ENCODE measurements around the gene CTH.
"Not testable (repeated sequence)": the region's sequence is repeated elsewhere in the genome, so short reads cannot be mapped to it uniquely, and the experiment has no call there.

The CTH gene

GRCh38 chr1:70442490-70442889 is 31.4 kb downstream of the CTH start:
- DNase-seq, result no peak
- no peaks in the 10 kb centered on the region for H3K79me2 ChIP-seq (ENCODE audit: low read length)
- no peak for TF ChIP-seq CTCF (IDR thresholded peaks at IDR 0.05; ENCODE audit: low read length)
- H3K27me3 ChIP-seq (replicated peaks; ENCODE audit: insufficient read depth, low read length), result no peaks in the 10 kb centered on the region
- no peaks in the 10 kb centered on the region for H4K20me1 ChIP-seq (ENCODE audit: insufficient read depth, low read length)
- H3K4me3 ChIP-seq (ENCODE audit: low read length), result no peak overlapping the region
- no peak overlapping the region for H3K9ac ChIP-seq (ENCODE audit: low read length)
- no peaks in the 10 kb centered on the region for H3K9me2 ChIP-seq (replicated peaks; ENCODE audit: insufficient read depth, low read length)
- no peak overlapping the region for H2AFZ ChIP-seq (ENCODE audit: low read length)
- H3K27ac ChIP-seq (ENCODE audit: low read length), result no peak overlapping the region
- H3F3A ChIP-seq (ENCODE audit: insufficient read depth, low read length), result no peaks in the 10 kb centered on the region
- no peak overlapping the region for H3K4me2 ChIP-seq (ENCODE audit: low read depth, low read length)
- no peaks in the 10 kb centered on the region for H3K9me3 ChIP-seq (replicated peaks; ENCODE audit: insufficient read depth, low read length)
- no peaks in the 10 kb centered on the region for H3K4me1 ChIP-seq (ENCODE audit: low read length)
- no peaks in the 10 kb centered on the region for H3K36me3 ChIP-seq (replicated peaks; ENCODE audit: insufficient read depth, low read length)

- H3K9ac ChIP-seq (ENCODE audit: low read length), result no peak overlapping the region
- no peak overlapping the region for H3K27ac ChIP-seq (ENCODE audit: low read length)
- TF ChIP-seq EZH2 (optimal IDR thresholded peaks at IDR 0.05; ENCODE audit: low read depth, low read length) (no peak), CTCF (IDR thresholded peaks at IDR 0.05; ENCODE audit: low read length) (no peak), EZH2phosphoT487 (IDR thresholded peaks at IDR 0.05; ENCODE audit: low read length) (no peak)
- no peaks in the 10 kb centered on the region for H3K27me3 ChIP-seq (replicated peaks; ENCODE audit: insufficient read depth, low read length)
- no peaks in the 10 kb centered on the region for H3K36me3 ChIP-seq (replicated peaks; ENCODE audit: insufficient read depth, low read length)
- no peaks in the 10 kb centered on the region for H3K4me1 ChIP-seq (ENCODE audit: low read length)
- DNase-seq, result no peak
- no peaks in the 10 kb centered on the region for H3K9me3 ChIP-seq (replicated peaks; ENCODE audit: insufficient read depth, low read length)
- H3K4me3 ChIP-seq (ENCODE audit: low read length), result no peak overlapping the region
- no peaks in the 10 kb centered on the region for H3F3A ChIP-seq (ENCODE audit: insufficient read depth, low read length)
- no peaks in the 10 kb centered on the region for H3K9me2 ChIP-seq (replicated peaks; ENCODE audit: insufficient read depth, low read length)
- no peak overlapping the region for H2AFZ ChIP-seq (ENCODE audit: low read length)
- no peaks in the 10 kb centered on the region for H4K20me1 ChIP-seq (ENCODE audit: insufficient read depth, low read length)
- no peak overlapping the region for H3K4me2 ChIP-seq (ENCODE audit: low read depth, low read length)
- no peaks in the 10 kb centered on the region for H3K79me2 ChIP-seq (ENCODE audit: low read length)
Measured at GRCh38 chr1:70443739-70444138, 32.7 kb downstream of the CTH start.

- no peaks in the 10 kb centered on the region for H4K20me1 ChIP-seq (ENCODE audit: insufficient read depth, low read length)
- no peak overlapping the region for H3K4me2 ChIP-seq (ENCODE audit: low read depth, low read length)
- H3K27ac ChIP-seq (ENCODE audit: low read length), result no peak overlapping the region
- no peak for DNase-seq
- H3K9me3 ChIP-seq (replicated peaks; ENCODE audit: insufficient read depth, low read length), result no peaks in the 10 kb centered on the region
- TF ChIP-seq CTCF (IDR thresholded peaks at IDR 0.05; ENCODE audit: low read length) (no peak), EZH2 (optimal IDR thresholded peaks at IDR 0.05; ENCODE audit: low read depth, low read length) (no peak)
- no peak overlapping the region for H3K9ac ChIP-seq (ENCODE audit: low read length)
- no peak overlapping the region for H3K4me3 ChIP-seq (ENCODE audit: low read length)
- no peak overlapping the region for H2AFZ ChIP-seq (ENCODE audit: low read length)
- no peaks in the 10 kb centered on the region for H3K4me1 ChIP-seq (ENCODE audit: low read length)
- no peaks in the 10 kb centered on the region for H3K79me2 ChIP-seq (ENCODE audit: low read length)
- no peaks in the 10 kb centered on the region for H3K27me3 ChIP-seq (replicated peaks; ENCODE audit: insufficient read depth, low read length)
- no peaks in the 10 kb centered on the region for H3F3A ChIP-seq (ENCODE audit: insufficient read depth, low read length)
- no peaks in the 10 kb centered on the region for H3K9me2 ChIP-seq (replicated peaks; ENCODE audit: insufficient read depth, low read length)
- H3K36me3 ChIP-seq (replicated peaks; ENCODE audit: insufficient read depth, low read length), result no peaks in the 10 kb centered on the region
Measured at GRCh38 chr1:70449049-70449448, 38.0 kb downstream of the CTH start.

- H3K27me3 ChIP-seq (replicated peaks; ENCODE audit: insufficient read depth, low read length); H4K20me1 ChIP-seq (ENCODE audit: insufficient read depth, low read length); H3K4me3 ChIP-seq (ENCODE audit: low read length); H3K4me2 ChIP-seq (ENCODE audit: low read depth, low read length); DNase-seq; H3K27ac ChIP-seq (ENCODE audit: low read length); H3K36me3 ChIP-seq (replicated peaks; ENCODE audit: insufficient read depth, low read length); H3K9ac ChIP-seq (ENCODE audit: low read length); H3F3A ChIP-seq (ENCODE audit: insufficient read depth, low read length); H3K9me2 ChIP-seq (replicated peaks; ENCODE audit: insufficient read depth, low read length); H3K79me2 ChIP-seq (ENCODE audit: low read length); H3K9me3 ChIP-seq (replicated peaks; ENCODE audit: insufficient read depth, low read length); H2AFZ ChIP-seq (ENCODE audit: low read length); H3K4me1 ChIP-seq (ENCODE audit: low read length): not testable (repeated sequence)
Measured at GRCh38 chr1:70452164-70452939, 41.3 kb downstream of the CTH start.

Measured in MM.1S (cell line).